Neutrophil (primary cell): ENCODE data around the gene ACAD11.

ENCODE experiments used
- H3K27ac ChIP-seq: fragments of 200-600 bp; sonication (generic); 2 replicates; pipeline ENCODE4 v1.5.1; 2016; ENCODE audit warnings: mild to moderate bottlenecking, moderate library complexity
- H3K27me3 ChIP-seq: fragments of 200-600 bp; sonication (generic); 2 replicates; pipeline ENCODE4 v1.6.0; 2016; ENCODE audit warnings: mild to moderate bottlenecking
- H3K36me3 ChIP-seq: fragments of 200-600 bp; sonication (generic); 2 replicates; pipeline ENCODE4 v1.5.1; 2017
- H3K4me1 ChIP-seq, 2 experiments: fragments of 200-600 bp in 1 of 2; sonication (generic) in 1 of 2; 1 replicate in 1 of 2; 2 replicates in 1 of 2; pipeline versions ENCODE4 v1.5.1 to v1.6.1; 2013 to 2016; ENCODE audit warnings: low read depth in 1 of 2, low read length in 1 of 2, mild to moderate bottlenecking in 1 of 2, moderate library complexity in 1 of 2; ENCODE audit not compliant: control insufficient read depth in 1 of 2, insufficient read depth in 1 of 2
- H3K4me3 ChIP-seq, 2 experiments: fragments of 200-600 bp in 1 of 2; sonication (generic) in 1 of 2; 1 replicate in 1 of 2; 2 replicates in 1 of 2; pipeline ENCODE4 v1.5.1; 2013 to 2016; ENCODE audit warnings: low read depth in 1 of 2, low read length in 1 of 2, mild to moderate bottlenecking in 1 of 2, moderate library complexity in 1 of 2
- H3K9me3 ChIP-seq: fragments of 200-600 bp; sonication (generic); 2 replicates; pipeline ENCODE4 v1.5.1; 2016
- TF ChIP-seq, protein P1 (sequence below): fragments of 200-600 bp; sonication (generic); IDR thresholded peaks from 2 replicates; pipeline ENCODE4 v1.5.1; 2016; ENCODE audit warnings: antibody characterized with exemption

Gene ACAD11

DNA sequence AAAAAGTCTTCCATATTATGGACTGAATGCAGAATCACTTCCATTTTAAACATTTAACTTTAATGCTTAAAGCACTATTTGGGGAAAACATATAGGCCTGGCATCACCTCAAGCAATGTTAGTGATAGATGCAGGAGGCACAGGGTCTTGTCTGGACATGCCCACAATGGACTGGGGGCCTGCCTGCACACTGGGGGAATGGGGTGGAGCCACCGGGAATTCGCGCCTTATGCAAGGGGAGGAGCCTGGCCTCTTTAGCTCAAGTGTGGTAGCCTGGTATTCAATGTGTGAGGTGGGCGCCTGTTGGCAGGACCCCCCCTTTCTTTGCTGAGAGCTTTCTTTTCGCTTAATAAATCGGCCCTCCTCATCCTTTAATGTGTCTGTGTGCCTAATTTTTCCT, 32.7 kb downstream of the ACAD11 start:
- H3K4me3 ChIP-seq = no peak overlapping the region
- H3K4me1 ChIP-seq = no peaks in the 10 kb centered on the region
- TF ChIP-seq, protein P1, sequence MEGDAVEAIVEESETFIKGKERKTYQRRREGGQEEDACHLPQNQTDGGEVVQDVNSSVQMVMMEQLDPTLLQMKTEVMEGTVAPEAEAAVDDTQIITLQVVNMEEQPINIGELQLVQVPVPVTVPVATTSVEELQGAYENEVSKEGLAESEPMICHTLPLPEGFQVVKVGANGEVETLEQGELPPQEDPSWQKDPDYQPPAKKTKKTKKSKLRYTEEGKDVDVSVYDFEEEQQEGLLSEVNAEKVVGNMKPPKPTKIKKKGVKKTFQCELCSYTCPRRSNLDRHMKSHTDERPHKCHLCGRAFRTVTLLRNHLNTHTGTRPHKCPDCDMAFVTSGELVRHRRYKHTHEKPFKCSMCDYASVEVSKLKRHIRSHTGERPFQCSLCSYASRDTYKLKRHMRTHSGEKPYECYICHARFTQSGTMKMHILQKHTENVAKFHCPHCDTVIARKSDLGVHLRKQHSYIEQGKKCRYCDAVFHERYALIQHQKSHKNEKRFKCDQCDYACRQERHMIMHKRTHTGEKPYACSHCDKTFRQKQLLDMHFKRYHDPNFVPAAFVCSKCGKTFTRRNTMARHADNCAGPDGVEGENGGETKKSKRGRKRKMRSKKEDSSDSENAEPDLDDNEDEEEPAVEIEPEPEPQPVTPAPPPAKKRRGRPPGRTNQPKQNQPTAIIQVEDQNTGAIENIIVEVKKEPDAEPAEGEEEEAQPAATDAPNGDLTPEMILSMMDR = no peak
- no peaks in the 10 kb centered on the region for H3K9me3 ChIP-seq
- peaks cover 38% of the 10 kb centered on the region for H3K36me3 ChIP-seq
- no peaks in the 10 kb centered on the region for H3K27me3 ChIP-seq
- no peak overlapping the region for H3K27ac ChIP-seq

DNA sequence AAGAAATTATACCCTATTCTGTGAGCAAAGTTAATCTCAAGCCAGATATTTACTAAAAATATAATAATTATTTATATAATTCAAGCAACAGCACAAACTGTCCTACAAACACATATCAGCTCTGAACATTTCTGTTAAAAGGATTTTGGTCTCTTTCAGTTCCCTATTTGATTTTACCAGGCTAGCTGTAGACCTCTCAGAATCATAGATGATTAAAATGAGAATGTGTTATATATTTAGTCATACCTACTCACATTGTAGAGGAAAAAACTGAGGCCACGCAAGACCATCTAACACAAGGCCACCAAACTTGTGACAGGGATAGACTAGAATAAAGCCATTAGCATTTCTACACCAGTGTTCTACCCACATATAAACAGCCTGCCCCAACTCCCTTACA, 34.0 kb downstream of the ACAD11 start:
- Histone ChIP-seq H3K9me3 (no peaks in the 10 kb centered on the region), H3K27me3 (no peaks in the 10 kb centered on the region), H3K4me3 (no peak overlapping the region), H3K36me3 (peaks cover 38% of the 10 kb centered on the region), H3K27ac (no peak overlapping the region), H3K4me1 (no peaks in the 10 kb centered on the region)
- TF ChIP-seq, protein P1 = no peak

- H3K9me3 ChIP-seq = no peaks in the 10 kb centered on the region
- TF ChIP-seq, protein P1 = no peak
- H3K4me1 ChIP-seq = no peaks in the 10 kb centered on the region
- H3K36me3 ChIP-seq = peaks cover 38% of the 10 kb centered on the region
- H3K27me3 ChIP-seq = no peaks in the 10 kb centered on the region
- no peak overlapping the region for H3K4me3 ChIP-seq
- no peak overlapping the region for H3K27ac ChIP-seq
These were observed 34.8 kb downstream of the ACAD11 start for GRCh38 chr3:132624790-132625189.

GRCh38 chr3:132623646-132624045, 36.0 kb downstream of the ACAD11 start:
- Histone ChIP-seq H3K4me3 (no peak overlapping the region), H3K36me3 (peaks cover 38% of the 10 kb centered on the region), H3K27me3 (no peaks in the 10 kb centered on the region), H3K27ac (no peak overlapping the region), H3K4me1 (no peaks in the 10 kb centered on the region), H3K9me3 (no peaks in the 10 kb centered on the region)
- TF ChIP-seq, protein P1 = no peak

DNA sequence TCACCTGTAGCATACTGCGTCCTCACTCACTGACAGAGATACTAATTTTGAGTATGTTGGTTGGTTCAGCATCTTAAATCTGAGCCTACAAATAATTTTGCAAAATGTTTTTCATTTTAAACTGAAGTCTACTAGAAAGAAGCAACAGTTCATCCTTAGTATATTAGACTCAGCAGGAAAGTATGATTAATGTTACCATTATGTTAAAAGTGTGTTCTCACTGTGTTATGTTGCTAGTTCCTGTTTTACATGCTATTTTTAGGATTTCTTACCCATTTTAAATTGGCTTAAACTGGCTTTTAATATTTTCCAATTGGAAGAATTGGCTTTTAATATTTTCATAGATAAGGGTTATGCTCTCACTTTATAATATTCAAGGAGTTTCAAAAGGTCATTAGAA, 36.8 kb downstream of the ACAD11 start:
- Histone ChIP-seq H3K4me3 (no peak overlapping the region), H3K27me3 (no peaks in the 10 kb centered on the region), H3K36me3 (peaks cover 35% of the 10 kb centered on the region), H3K4me1 (no peaks in the 10 kb centered on the region), H3K9me3 (no peaks in the 10 kb centered on the region), H3K27ac (no peak overlapping the region)
- TF ChIP-seq, protein P1 = no peak

DNA sequence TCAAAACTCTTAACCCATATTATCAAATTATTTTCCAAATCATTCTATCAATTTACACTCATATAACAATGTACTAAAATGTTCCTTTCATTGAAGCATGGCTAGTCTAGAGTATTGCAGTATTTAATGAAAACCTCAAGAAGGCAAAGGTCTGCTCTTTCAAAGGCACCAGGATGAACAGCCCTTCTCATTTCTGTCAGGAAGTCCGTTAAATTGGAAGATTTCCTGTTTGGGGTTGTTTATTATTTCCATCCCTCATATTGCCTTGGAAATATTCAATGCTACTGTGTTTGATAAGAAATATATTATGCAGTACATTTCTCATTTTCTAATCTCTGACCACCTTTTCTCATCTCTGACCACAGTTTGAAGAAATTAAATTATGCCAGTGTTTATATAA, 37.5 kb downstream of the ACAD11 start:
- Histone ChIP-seq H3K27me3 (no peaks in the 10 kb centered on the region), H3K4me1 (no peaks in the 10 kb centered on the region), H3K27ac (no peak overlapping the region), H3K36me3 (peaks cover 29% of the 10 kb centered on the region), H3K4me3 (no peak overlapping the region), H3K9me3 (no peaks in the 10 kb centered on the region)
- TF ChIP-seq, protein P1 = no peak
